GM12878 (cell line): ENCODE data around the gene MRPS35. TPM values are rescaled to one million over a fixed set of nuclear protein-coding genes. Genes with fewer than 3 reads are reported as not detected.

Experiments used
- ATAC-seq: fragments of 200-7000 bp; cut with Tn5 transposase; 3 replicates; pipeline ENCODE4 v1.9.1; 2020; ENCODE audit warnings: mild to moderate bottlenecking, moderate library complexity
- Bru-seq: library from RNA; stranded (reverse); fragments of 400-500 nt; gene quantifications from one replicate; lab custom pipeline; 2021; lab: Mats Ljungman, UMichigan
- BruChase-seq, 2 experiments: library from RNA; stranded (reverse); fragments of 400-500 nt; gene quantifications; one replicate each; lab custom pipeline; 2021; lab: Mats Ljungman, UMichigan
- BruUV-seq: library from RNA; stranded (reverse); fragments of 400-500 nt; replicated peaks from 2 replicates; lab custom pipeline; 2021; lab: Mats Ljungman, UMichigan
- CTCF ChIA-PET: fragments of 300-600 bp; sonication (Branson Sonifier 250); formaldehyde crosslinking; extraction: SDS; loops from one replicate; lab custom pipeline; 2021; ENCODE audit warnings: inconsistent platforms; lab: Yijun Ruan, JAX
- POLR2A ChIA-PET: fragments of 350-600 bp; formaldehyde crosslinking; extraction: SDS; loops from one replicate; lab custom pipeline; 2021; ENCODE audit warnings: inconsistent platforms; lab: Charles Lee
- RAD21 ChIA-PET: fragments of 300-600 bp; sonication (Branson Sonifier 250); formaldehyde crosslinking; loops from one replicate; lab custom pipeline; 2023; ENCODE audit warnings: antibody characterized with exemption; ENCODE audit not compliant: unreplicated experiment; lab: Charles Lee
- SMC1A ChIA-PET: fragments of 300-600 bp; sonication (Branson Sonifier 250); formaldehyde crosslinking; loops from one replicate; lab custom pipeline; 2023; ENCODE audit not compliant: unreplicated experiment, uncharacterized antibody; lab: Charles Lee
- DNase-seq: peaks from one replicate; pipeline ENCODE4 v3.0.0-alpha.2; 2011; ENCODE audit warnings: low read depth, low spot score
- FAIRE-seq: peaks from 3 replicates; lab custom pipeline; 2011; peaks lifted over from hg19 to GRCh38; lab: Jason Lieb, UNC
- H2AFZ ChIP-seq: 2 replicates; pipeline ENCODE4 v1.6.0; 2011; ENCODE audit warnings: low read depth, low read length, control low read depth; ENCODE audit not compliant: control insufficient read depth
- H3K27ac ChIP-seq: 2 replicates; pipeline ENCODE4 v1.5.1; 2011; ENCODE audit warnings: control low read depth; ENCODE audit not compliant: control insufficient read depth, insufficient read depth
- H3K27me3 ChIP-seq, 2 experiments: replicated peaks in 1 of 2; 2 replicates each; pipeline versions ENCODE4 v1.6.0 to v1.6.1; 2011; ENCODE audit warnings: low read length in 1 of 2; ENCODE audit not compliant: control insufficient read depth in 2 of 2, insufficient read depth in 2 of 2
- H3K36me3 ChIP-seq, 2 experiments: 2 replicates each; pipeline ENCODE4 v1.5.1; 2011; ENCODE audit warnings: low read length in 1 of 2; ENCODE audit not compliant: control insufficient read depth in 2 of 2, insufficient read depth in 2 of 2
- H3K4me1 ChIP-seq: 2 replicates; pipeline ENCODE4 v1.6.1; 2011; ENCODE audit warnings: mild to moderate bottlenecking, low read length, moderate library complexity, mixed read lengths; ENCODE audit not compliant: control insufficient read depth, insufficient read depth
- H3K4me2 ChIP-seq: 2 replicates; pipeline ENCODE4 v1.6.0; 2011; ENCODE audit warnings: control low read depth; ENCODE audit not compliant: control insufficient read depth, insufficient read depth
- H3K4me3 ChIP-seq: fragments of 200-600 bp; sonication (generic); 2 replicates; pipeline ENCODE4 v1.5.1; 2016
- H3K79me2 ChIP-seq: 2 replicates; pipeline ENCODE4 v1.6.0; 2011; ENCODE audit warnings: low read length; ENCODE audit not compliant: control insufficient read depth, insufficient read depth
- H3K9ac ChIP-seq: 2 replicates; pipeline ENCODE4 v1.8.0; 2011; ENCODE audit warnings: low read length, control low read depth, mixed read lengths; ENCODE audit not compliant: control insufficient read depth, insufficient read depth
- H3K9me3 ChIP-seq: replicated peaks from 3 replicates; pipeline ENCODE4 v1.5.1; 2011; ENCODE audit warnings: mild to moderate bottlenecking, low read length; ENCODE audit not compliant: control insufficient read depth, insufficient read depth
- H4K20me1 ChIP-seq: 2 replicates; pipeline ENCODE4 v1.6.0; 2011; ENCODE audit not compliant: control insufficient read depth, insufficient read depth
- BCL3 ChIP-seq: IDR thresholded peaks from 2 replicates; pipeline ENCODE4 v1.6.1; 2011; ENCODE audit warnings: borderline replicate concordance, low read depth, mild to moderate bottlenecking, moderate library complexity, low read length; ENCODE audit not compliant: insufficient read depth, poor library complexity, severe bottlenecking
- PKNOX1 ChIP-seq: fragments of 450-650 bp; IDR thresholded peaks from 2 replicates; pipeline ENCODE4 v1.6.1; 2016; ENCODE audit warnings: mild to moderate bottlenecking
- SMAD1 ChIP-seq: fragments of 450-650 bp; IDR thresholded peaks from 2 replicates; pipeline ENCODE4 v1.6.1; 2018; ENCODE audit warnings: mild to moderate bottlenecking, low read depth; ENCODE audit not compliant: partially characterized antibody
- STAT1 ChIP-seq: fragments of 450-650 bp; conservative IDR thresholded peaks from 2 replicates; pipeline ENCODE4 v1.6.1; 2014; ENCODE audit warnings: antibody characterized with exemption, mild to moderate bottlenecking
- ZNF622 ChIP-seq: fragments of 450-650 bp; IDR thresholded peaks from 2 replicates; pipeline ENCODE4 v1.6.1; 2017; ENCODE audit warnings: mild to moderate bottlenecking, inconsistent platforms
- ZNF687 ChIP-seq: fragments of 450-650 bp; IDR thresholded peaks from 2 replicates; pipeline ENCODE4 v1.6.1; 2017; ENCODE audit warnings: mild to moderate bottlenecking, moderate library complexity
- WGBS: methylation state at CpG from one replicate; pipeline ENCODE4 v1.1.6; 2016; ENCODE audit warnings: low lambda C conversion rate; ENCODE audit not compliant: insufficient replicate concordance, insufficient coverage; ENCODE audit errors: missing lambda C conversion rate; 5-methylcytosine and 5-hydroxymethylcytosine counted together
- in situ Hi-C: fragments of 300-500 bp; cut with MboI; formaldehyde crosslinking; loops from 9 replicates; pipeline ENCODE4 v1.14.3; 2018; ENCODE audit warnings: mixed read lengths
- intact Hi-C: fragments of 100-400 bp; cut with micrococcal nuclease; formaldehyde crosslinking; loops from one replicate; pipeline ENCODE4 v1.14.2; 2022; ENCODE audit not compliant: unreplicated experiment
- long read RNA-seq, 2 experiments: library from polyadenylated mRNA; unstranded; transcript quantifications; one replicate each; pipeline ENCODE4 v2.0.0, GENCODE V29; 2019 to 2020
- polyA minus RNA-seq, 3 experiments: library from RNA; depleted of rRNA, polyadenylated mRNA; stranded (reverse); fragments of >200 nt; gene quantifications; 2 replicates each; pipeline ENCODE4 v1.2.3, GENCODE V29; 2011
- polyA plus RNA-seq, 11 experiments: library from polyadenylated mRNA; depleted of rRNA in 4 of 11; unstranded in 6 of 11; stranded (reverse) in 5 of 11; fragments of >200 nt; fragmentation: Nextera tagmentation in 4 of 11; fragmentation: Illumina TruSeq in 1 of 11; extraction: Ambion mirVana in 4 of 11; extraction: Trizol in 1 of 11; gene quantifications; 1 replicate in 1 of 11; 2 replicates in 10 of 11; pipeline versions ENCODE4 v1.2.1 to v1.2.3, GENCODE V29; 2011 to 2016; ENCODE audit warnings: inconsistent platforms in 2 of 11, missing spikeins in 2 of 11, low read depth in 1 of 11
- total RNA-seq, 4 experiments: library from RNA; depleted of rRNA in 3 of 4; stranded (reverse); fragments of >200 nt in 3 of 4; fragmentation: Illumina TruSeq in 1 of 4; extraction: Trizol in 1 of 4; gene quantifications; 2 replicates each; pipeline versions ENCODE4 v1.2.1 to v1.2.3, GENCODE V29; 2013 to 2021

Gene MRPS35
- 22.0 and 27.0 TPM in 2 replicates for total RNA-seq (2013; cell fraction: nucleolus; rRNA removed)
- 50.6 and 63.2 TPM in 2 replicates for total RNA-seq (2014; rRNA removed)
- 66.6 and 68.2 TPM in 2 replicates for total RNA-seq (2014; rRNA removed; fragmentation: Illumina TruSeq; extraction: Trizol)
- 43.1 and 45.7 TPM in 2 replicates for total RNA-seq (2021)
- polyA plus RNA-seq (2011; ENCODE audit: low read depth) = 27.5 TPM
- 59.7 and 89.0 TPM in 2 replicates for polyA plus RNA-seq (2011; rRNA removed)
- polyA plus RNA-seq (2011; cell fraction: cytosol; rRNA removed) = 41.2 and 41.8 TPM in 2 replicates
- 22.2 and 22.9 TPM in 2 replicates for polyA plus RNA-seq (2011; cell fraction: nucleus; rRNA removed)
- 33.3 and 40.0 TPM in 2 replicates for polyA plus RNA-seq (2012)
- polyA plus RNA-seq (2014; fragmentation: Illumina TruSeq; extraction: Trizol) = 66.0 and 85.1 TPM in 2 replicates
- polyA plus RNA-seq (2014; fragmentation: Nextera tagmentation; extraction: Ambion mirVana) = 100 to 1,000 TPM in 1 of 2 experiments, 10 to 100 TPM in 1; 87.2 to 111 TPM
- 46.1 and 48.2 TPM in 2 replicates for polyA plus RNA-seq (2014; rRNA removed)
- polyA plus RNA-seq (2016; fragmentation: Nextera tagmentation; extraction: Ambion mirVana) = 100 to 1,000 TPM; 108 to 109 TPM
- 24.4 and 26.3 TPM in 2 replicates for polyA minus RNA-seq (2011; rRNA and poly(A)+ RNA removed)
- 22.6 and 24.2 TPM in 2 replicates for polyA minus RNA-seq (2011; cell fraction: cytosol; rRNA and poly(A)+ RNA removed)
- 7.3 and 9.6 TPM in 2 replicates for polyA minus RNA-seq (2011; cell fraction: nucleus; rRNA and poly(A)+ RNA removed)
- percentile 85 among the genes with signal in this experiment for Bru-seq, nascent RNA
- percentile 74 among the genes with signal in this experiment for BruChase-seq, experiment 1, labeled RNA remaining after a 6-hour chase
- percentile 73 among the genes with signal in this experiment for BruChase-seq, experiment 2, labeled RNA remaining after a 2-hour chase
- long read RNA-seq, experiment 1, transcript MRPS35-201 (8 exons, 1,888 nt) = major isoform, 111 of 116 reads
- long read RNA-seq, experiment 1, partial matches to known transcripts = 1 of 116 reads
- long read RNA-seq, experiment 1, other reads (novel, unspliced or antisense) = 3 of 116 reads
- long read RNA-seq, experiment 2, transcript MRPS35-203 (7 exons, 1,715 nt) = minor isoform, 17 of 790 reads
- long read RNA-seq, experiment 2, transcript MRPS35-201 (8 exons, 1,888 nt) = major isoform, 739 of 790 reads
- long read RNA-seq, experiment 2, partial matches to known transcripts = 18 of 790 reads
- long read RNA-seq, experiment 2, other reads (novel, unspliced or antisense) = 16 of 790 reads

GRCh38 chr12:27710592-27711316 lies at the start of gene MRPS35:
Gene MRPS35, plus strand, starts transcription at chr12:27710832. Its CDS starts 12 bp downstream, at chr12:27710844.
- peaks cover 28% of the 10 kb centered on the region for H3K79me2 ChIP-seq
- H3K4me3 ChIP-seq = peak within 1 kb of the TSS; percentile 92
- SMC1A ChIA-PET = no interaction called here
- TF ChIP-seq STAT1 (no peak), BCL3 (no peak), ZNF622 (no peak), ZNF687 (peak; percentile 60; the same call in 1 of the 2 replicates), PKNOX1 (no peak), SMAD1 (peak; percentile 45)

More at GRCh38 chr12:27710592-27711316, at the start of gene MRPS35:
- peak within 1 kb of the TSS; percentile 79 for H3K27ac ChIP-seq
- H3K27me3 ChIP-seq = no peaks in the 10 kb centered on the region
- ChIA-PET RAD21 (no interaction called here), POLR2A (no interaction called here), CTCF (interaction anchor here (1.0 to 1.7 kb wide), 2 partner anchors 22 to 277 kb away, joined by 3 to 5 read pairs; no protein-coding TSS in a partner anchor)
- no peaks in the 10 kb centered on the region for H3K4me1 ChIP-seq
- H3K9ac ChIP-seq = peak within 1 kb of the TSS; percentile 87
- H3K36me3 ChIP-seq = peaks cover 0 to 5% of the 10 kb centered on the region in 2 experiments; a peak in 1 of 4 replicates
- H3K9me3 ChIP-seq = no peaks in the 10 kb centered on the region
- peak; percentile 91 for FAIRE-seq
- peak within 1 kb of the TSS; percentile 73 for H3K4me2 ChIP-seq
- peak; percentile 99 for ATAC-seq
- intact Hi-C loops (no loop called here), in situ Hi-C loops (no loop called here)
- DNase-seq = peak; percentile 61
- no peaks in the 10 kb centered on the region for H4K20me1 ChIP-seq
- H2AFZ ChIP-seq = peak within 1 kb of the TSS; percentile 97
- WGBS = 1% methylated on average over 46 of the region's 46 CpGs
- no TSS peak for BruUV-seq
